AG20443 (cell line): Measurements from ENCODE around the gene NT5E.
"Not testable (repeated sequence)": the region's sequence is repeated elsewhere in the genome, so short reads cannot be mapped to it uniquely, and the experiment has no call there.

Experiments used
- DNase-seq: peaks from one replicate; pipeline ENCODE4 v3.0.0; 2012; ENCODE audit warnings: low spot score, mixed read lengths

The NT5E gene

GRCh38 chr6:85493389-85493788 is 43.5 kb downstream of the NT5E start:
- no peak for DNase-seq

DNA sequence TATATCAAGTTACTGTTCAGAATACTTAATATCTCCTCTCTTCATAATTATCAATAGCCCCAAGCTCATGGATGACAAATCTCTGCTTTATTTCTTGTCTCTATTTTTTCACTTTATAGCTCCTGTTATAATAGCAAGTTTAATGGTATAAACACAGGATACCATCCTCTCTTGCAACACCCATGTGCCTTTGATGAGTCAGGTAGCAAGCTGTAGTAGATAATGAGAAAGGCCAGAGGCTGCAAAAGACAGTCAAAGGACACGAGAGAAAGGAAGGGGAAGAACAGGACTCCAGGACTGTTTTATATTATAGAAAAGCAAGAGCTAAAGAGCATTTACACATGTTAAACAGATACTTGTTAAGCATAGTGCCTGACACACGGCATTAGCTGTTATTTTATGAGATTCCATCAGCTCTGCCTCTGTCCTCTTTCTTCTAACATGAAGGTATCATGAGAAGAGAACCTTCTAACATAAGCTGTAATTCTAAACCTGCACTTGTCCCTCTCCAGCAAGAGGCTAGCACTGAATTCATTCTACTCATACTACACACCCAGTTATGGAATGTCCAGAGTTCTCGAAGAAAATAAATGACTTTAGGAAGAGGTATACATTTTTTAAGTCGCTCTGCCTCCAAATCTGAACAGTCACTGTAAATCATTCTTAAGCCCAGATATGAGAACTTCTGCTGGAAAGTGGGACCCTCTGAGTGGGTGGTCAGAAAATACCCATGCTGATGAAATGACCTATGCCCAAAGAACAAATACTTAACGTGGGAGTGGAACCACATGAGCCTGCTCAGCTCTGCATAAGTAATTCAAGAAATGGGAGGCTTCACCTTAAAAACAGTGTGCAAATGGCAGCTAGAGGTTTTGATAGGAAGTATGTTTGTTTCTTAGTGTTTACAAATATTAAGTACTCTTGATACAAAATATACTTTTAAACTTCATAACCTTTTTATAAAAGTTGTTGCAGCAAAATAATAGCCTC is 45.0 kb downstream of the NT5E start:
- no peak for DNase-seq

DNA sequence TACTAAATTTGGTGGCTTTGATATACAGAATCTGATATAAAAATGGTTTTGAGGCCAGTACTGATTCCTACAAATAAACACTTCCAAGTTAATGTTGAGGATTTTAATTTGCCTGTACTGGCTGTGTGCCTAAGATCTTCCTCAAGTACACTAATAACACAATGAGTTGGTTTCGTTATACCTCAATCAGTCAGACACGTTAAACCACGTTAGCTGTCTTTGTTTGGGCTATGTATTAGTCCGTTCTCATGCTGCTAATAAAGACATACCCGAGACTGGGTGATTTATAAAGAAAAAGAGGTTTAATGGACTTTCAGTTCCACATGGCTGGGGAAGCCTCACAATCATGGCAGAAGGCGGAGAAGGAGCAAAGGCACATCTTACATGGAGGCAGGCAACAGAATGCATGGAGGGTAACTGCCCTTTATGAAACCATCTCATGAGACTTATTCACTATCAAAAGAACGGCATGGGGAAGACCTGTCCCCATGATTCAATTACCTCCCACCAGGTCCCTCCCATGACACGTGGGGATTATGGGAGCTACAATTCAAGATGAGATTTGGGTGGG is 46.2 kb downstream of the NT5E start:
- DNase-seq: no peak

- DNase-seq: no peak
Observed at GRCh38 chr6:85496856-85497255, 47.0 kb downstream of the NT5E start.

GRCh38 chr6:85498596-85499258 is 48.8 kb downstream of the NT5E start:
- no peak for DNase-seq

DNA sequence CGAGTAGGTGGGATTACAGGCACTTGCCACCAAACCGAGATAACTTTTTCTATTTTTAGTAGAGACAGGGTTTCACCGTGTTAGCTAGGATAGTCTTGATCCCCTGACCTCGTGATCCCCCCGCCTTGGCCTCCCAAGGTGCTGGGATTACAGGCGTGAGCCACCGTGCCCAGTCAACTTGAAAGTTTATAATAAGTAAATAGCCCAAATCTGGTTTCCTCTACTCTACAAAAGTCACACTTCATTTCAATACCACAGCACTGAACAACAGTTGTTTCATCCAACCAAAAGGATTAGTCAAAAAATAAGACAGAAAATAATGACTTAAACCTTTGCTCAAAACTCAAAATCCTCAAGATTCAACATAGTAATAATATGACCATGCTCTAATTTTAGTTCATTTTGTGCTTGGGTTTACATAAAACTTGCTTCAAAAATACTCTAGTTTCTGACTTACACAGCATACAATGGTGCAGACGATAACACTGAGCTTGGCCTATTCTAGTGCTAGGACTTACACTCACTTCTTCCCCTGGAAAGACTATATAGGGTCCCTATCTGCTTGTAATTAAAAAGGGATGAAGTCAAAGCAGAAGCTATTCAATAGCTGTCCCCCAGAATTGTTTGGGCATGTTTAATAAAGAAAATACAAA is 56.7 kb downstream of the NT5E start:
- DNase-seq: no peak

- DNase-seq: peak; percentile 12
Observed at GRCh38 chr6:85516168-85516567, 66.3 kb downstream of the NT5E start.

- not testable (repeated sequence) for DNase-seq
Observed at GRCh38 chr6:85524281-85524680, 74.4 kb downstream of the NT5E start.

DNA sequence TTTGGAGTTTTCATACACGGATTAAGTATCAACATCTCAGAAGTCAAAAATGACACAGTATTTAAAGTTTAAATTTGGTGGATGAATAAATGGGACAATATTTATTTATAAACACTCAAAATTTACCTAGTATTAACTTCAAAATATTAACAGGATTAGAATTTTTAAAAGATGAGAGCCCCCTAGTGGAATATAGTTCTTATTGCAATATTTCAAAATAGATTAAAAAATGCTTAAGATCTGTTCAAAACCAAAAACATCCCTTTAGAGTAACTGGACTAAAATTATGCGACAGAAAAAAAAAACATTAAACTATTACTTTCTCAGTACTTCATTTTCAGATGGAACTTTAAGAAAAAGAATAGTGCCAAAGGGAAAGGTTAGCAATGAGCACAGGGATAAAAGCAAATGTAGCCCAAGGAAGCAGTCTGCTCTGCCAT is 87.2 kb downstream of the NT5E start:
- peak; percentile 12 for DNase-seq

GRCh38 chr6:85544776-85545175 is 94.9 kb downstream of the NT5E start:
- peak; percentile 17 for DNase-seq
